ENCODE results near the gene MAL. TPM values are rescaled to one million over a fixed set of nuclear protein-coding genes. Genes with fewer than 3 reads are reported as not detected.
A peak's percentile ranks its signal among the peaks of the same experiment; 100 is the strongest.

MAL gene
- total RNA-seq, 2 donors from 2014 or later: not detected

DNA sequence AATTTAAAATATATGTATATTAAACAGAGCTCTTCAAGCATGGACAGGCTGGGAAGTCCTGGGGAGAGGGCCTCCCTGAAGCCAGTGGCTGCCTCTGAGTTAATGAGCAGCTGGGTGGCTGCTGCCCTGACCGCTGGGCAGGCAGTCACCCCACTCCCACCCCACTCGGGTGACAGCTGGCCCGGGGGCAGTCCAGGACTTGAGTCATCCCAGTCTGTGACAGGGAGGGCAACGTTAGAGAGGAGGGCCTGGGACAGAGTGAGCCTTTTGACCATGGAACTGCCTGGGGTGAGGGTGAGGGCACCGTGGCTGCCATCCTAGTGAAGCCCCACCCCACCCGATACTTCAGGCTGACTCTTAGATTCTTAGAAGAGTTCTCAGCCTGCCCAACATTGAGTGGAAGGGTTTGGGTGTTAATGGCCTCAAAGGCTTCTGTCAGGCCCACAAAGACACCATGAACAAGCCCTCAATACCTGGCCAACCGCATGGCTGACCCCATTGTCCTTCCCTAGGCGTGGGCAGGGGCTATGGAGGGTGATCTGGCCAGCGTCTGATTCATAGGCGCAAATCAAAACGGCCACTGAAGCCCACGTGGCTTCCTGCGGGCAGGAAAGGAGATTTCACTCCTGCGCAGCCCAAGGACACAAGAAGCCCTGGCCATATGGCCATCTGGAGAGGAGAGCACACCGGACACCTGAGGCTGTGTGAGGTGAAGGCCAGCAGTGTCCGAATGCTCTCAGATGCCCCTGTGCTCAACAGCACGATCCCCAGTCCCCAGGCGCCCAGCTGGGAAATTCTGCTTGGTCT, 48.6 kb downstream of the MAL start:
- no peaks in the 10 kb centered on the region for H3K9me3 ChIP-seq
- TF ChIP-seq, protein P1, sequence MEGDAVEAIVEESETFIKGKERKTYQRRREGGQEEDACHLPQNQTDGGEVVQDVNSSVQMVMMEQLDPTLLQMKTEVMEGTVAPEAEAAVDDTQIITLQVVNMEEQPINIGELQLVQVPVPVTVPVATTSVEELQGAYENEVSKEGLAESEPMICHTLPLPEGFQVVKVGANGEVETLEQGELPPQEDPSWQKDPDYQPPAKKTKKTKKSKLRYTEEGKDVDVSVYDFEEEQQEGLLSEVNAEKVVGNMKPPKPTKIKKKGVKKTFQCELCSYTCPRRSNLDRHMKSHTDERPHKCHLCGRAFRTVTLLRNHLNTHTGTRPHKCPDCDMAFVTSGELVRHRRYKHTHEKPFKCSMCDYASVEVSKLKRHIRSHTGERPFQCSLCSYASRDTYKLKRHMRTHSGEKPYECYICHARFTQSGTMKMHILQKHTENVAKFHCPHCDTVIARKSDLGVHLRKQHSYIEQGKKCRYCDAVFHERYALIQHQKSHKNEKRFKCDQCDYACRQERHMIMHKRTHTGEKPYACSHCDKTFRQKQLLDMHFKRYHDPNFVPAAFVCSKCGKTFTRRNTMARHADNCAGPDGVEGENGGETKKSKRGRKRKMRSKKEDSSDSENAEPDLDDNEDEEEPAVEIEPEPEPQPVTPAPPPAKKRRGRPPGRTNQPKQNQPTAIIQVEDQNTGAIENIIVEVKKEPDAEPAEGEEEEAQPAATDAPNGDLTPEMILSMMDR (IDR thresholded peaks at IDR 0.05): no peak
- H3K36me3 ChIP-seq: no peaks in the 10 kb centered on the region
- ATAC-seq (ENCODE audit: insufficient number of reproducible peaks, low FRiP score, low read depth) (no peak), DNase-seq (ENCODE audit: low spot score) (no peak)
- no peak overlapping the region for H3K27ac ChIP-seq
- peaks cover 4 to 9% of the 10 kb centered on the region in 2 donors for H3K4me1 ChIP-seq (ENCODE audit: control insufficient read depth in 1 of 2, low read depth in 2 of 2)
- H3K27me3 ChIP-seq (replicated peaks; ENCODE audit: insufficient read depth): no peaks in the 10 kb centered on the region
- H3K4me3 ChIP-seq: no peak overlapping the region

DNA sequence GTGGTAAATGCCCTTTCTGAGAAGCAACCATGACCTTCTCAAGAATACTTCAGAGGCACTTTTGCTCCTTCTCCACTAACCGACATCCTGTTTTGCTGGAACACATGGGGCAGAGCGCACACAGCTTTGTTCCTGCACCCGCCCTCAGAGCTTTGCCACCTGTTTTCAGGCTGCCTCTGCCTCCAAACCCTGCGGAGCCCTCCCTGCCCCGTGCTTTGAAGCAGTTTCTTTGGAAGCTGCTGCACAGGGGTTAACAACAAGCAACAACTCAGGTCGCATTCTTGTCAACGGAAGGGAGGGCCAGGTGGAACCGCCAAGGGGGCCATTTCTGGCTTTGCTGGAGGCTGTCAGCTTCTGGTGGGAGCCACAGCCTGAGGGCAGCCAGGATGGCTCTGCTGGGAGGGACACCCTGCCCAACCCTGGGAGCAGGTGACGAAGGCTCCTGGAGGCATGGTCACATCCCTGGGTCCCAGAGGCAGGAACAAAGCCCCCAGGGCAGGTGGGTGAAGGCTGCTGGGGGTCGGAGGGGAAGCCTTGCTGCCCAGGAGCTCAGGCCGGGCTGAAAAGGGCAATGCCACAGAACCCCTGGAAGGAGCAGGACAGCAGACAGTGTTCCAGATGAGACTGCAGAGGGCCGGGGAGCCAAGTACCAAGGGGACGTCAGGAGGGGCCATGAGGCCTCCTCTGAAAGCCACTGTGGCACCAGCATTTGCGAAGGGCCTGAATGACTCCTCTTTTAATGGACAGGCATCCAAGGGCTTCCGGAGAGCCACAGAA, 49.3 kb downstream of the MAL start:
- H3K36me3 ChIP-seq: no peaks in the 10 kb centered on the region
- H3K27me3 ChIP-seq (replicated peaks; ENCODE audit: insufficient read depth): no peaks in the 10 kb centered on the region
- peaks cover 4 to 9% of the 10 kb centered on the region in 2 donors for H3K4me1 ChIP-seq (ENCODE audit: control insufficient read depth in 1 of 2, low read depth in 2 of 2)
- H3K4me3 ChIP-seq: no peak overlapping the region
- H3K27ac ChIP-seq: no peak overlapping the region
- TF ChIP-seq, protein P1 (IDR thresholded peaks at IDR 0.05): no peak
- DNase-seq (ENCODE audit: low spot score) (no peak), ATAC-seq (ENCODE audit: insufficient number of reproducible peaks, low FRiP score, low read depth) (no peak)
- no peaks in the 10 kb centered on the region for H3K9me3 ChIP-seq

DNA sequence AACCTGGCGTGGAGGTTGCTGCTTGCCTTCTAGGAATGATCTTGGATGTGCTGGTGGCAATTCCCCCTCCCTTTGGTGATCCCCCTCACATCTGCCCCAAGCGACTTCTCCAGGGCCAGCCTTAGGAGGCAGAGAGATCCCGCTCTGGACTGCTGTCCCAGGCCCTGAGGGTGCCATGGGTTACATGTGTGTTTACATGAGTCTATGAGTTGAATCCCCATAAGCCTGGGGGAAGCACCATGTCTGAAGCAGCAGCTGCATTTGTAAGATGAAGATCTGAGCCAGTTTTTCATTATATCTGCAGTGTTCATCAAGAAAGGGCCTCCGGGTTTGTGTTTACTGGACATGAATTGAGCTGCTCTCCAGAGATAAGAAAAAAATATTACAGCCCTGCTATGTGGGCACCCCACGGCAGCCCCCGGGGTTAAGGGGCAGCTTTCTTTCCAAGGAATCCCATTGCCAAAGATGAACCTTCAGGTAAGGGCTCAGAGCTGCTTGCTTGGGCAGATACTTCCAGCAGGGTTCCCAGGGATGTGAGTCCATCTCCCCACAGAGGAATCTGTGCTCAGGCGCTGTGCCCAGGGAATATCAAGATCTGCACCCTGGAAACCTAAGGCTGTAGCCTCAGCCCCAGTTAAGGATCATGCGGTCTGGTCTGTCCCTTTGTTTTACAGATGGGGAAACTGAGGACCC, 50.1 kb downstream of the MAL start:
- H3K4me3 ChIP-seq: no peak overlapping the region
- ATAC-seq (ENCODE audit: insufficient number of reproducible peaks, low FRiP score, low read depth) (no peak), DNase-seq (ENCODE audit: low spot score) (no peak)
- no peaks in the 10 kb centered on the region for H3K27me3 ChIP-seq (replicated peaks; ENCODE audit: insufficient read depth)
- no peaks in the 10 kb centered on the region for H3K9me3 ChIP-seq
- no peak overlapping the region for H3K27ac ChIP-seq
- TF ChIP-seq, protein P1 (IDR thresholded peaks at IDR 0.05): no peak
- peaks cover 4 to 9% of the 10 kb centered on the region in 2 donors for H3K4me1 ChIP-seq (ENCODE audit: control insufficient read depth in 1 of 2, low read depth in 2 of 2)
- H3K36me3 ChIP-seq: no peaks in the 10 kb centered on the region

DNA sequence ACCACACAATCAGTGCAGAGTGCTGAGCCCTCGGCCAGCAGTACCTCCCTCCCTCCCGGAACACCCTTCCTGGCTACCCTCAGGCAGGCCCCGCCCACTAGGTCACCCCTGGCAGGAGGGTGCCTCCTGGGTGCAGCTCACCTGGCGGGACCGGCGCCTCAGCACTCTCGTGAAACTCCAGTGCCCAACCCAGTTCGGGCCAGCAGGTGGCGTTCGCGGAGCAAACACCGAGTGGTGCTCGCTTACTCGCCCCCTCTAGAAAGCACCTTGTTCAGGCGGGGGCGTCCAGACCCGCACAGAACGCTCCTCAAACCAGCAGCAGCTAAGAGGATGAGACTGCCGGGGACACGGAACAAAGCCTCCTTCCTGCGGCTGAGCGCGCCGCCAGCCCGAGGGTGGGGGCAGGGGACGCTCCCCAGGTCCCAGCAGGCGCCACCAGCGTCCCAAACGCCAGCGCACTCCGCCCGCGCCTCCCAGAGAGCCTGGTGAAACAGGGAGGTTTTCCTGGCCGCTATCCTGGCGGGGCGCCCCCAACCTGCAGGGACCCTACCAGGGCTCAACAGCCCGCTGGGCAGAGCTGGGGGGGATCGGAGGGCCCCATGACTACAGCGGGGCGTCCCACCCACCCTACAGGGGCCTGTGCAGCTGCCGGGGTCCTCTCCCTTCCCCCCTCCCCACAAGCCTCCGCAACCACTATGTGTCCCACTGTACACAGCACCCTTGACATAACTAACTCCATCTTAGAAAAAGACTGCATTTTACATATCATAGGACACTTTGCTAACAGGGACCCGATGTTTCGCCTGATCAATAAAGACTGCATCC, 51.4 kb downstream of the MAL start:
- no peaks in the 10 kb centered on the region for H3K36me3 ChIP-seq
- ATAC-seq (ENCODE audit: insufficient number of reproducible peaks, low FRiP score, low read depth): no peak

More for the DNA sequence above, 51.4 kb downstream of the MAL start:
- Histone ChIP-seq H3K4me3 (peak overlapping the region; percentile 68), H3K27me3 (replicated peaks; ENCODE audit: insufficient read depth) (no peaks in the 10 kb centered on the region), H3K27ac (no peak overlapping the region), H3K9me3 (no peaks in the 10 kb centered on the region), H3K4me1 (ENCODE audit: control insufficient read depth in 1 of 2, low read depth in 2 of 2) (peaks cover 4 to 9% of the 10 kb centered on the region in 2 donors)
- TF ChIP-seq, protein P1 (IDR thresholded peaks at IDR 0.05): peak; percentile 61
- no peak for DNase-seq (ENCODE audit: low spot score)

All from thoracic aorta (tissue), 2 donors.